HepG2 (cell line): ENCODE measurements around the gene ERMAP. TPM values are rescaled to one million over a fixed set of nuclear protein-coding genes. Genes with fewer than 3 reads are reported as not detected.

Experiments used
- CEBPB ChIP-seq: IDR thresholded peaks from 2 replicates; pipeline ENCODE4 v1.6.1; 2011; ENCODE audit warnings: low read depth, low read length, improper control_type of control experiment, borderline replicate concordance
- FOXA1 ChIP-seq, 2 experiments: fragments of 450-650 bp in 1 of 2; sonication (generic) in 1 of 2; formaldehyde crosslinking in 1 of 2; IDR thresholded peaks; 2 replicates each; pipeline versions ENCODE4 v1.4.0 to v1.6.1; 2016 to 2020; ENCODE audit warnings: missing genetic modification reagents in 1 of 2
- HMG20B ChIP-seq: conservative IDR thresholded peaks from 2 replicates; pipeline ENCODE4 v1.6.1; 2016; ENCODE audit warnings: missing genetic modification reagents, missing compliant biosample characterization
- JDP2 ChIP-seq: sonication (generic); formaldehyde crosslinking; IDR thresholded peaks from 2 replicates; pipeline ENCODE4 v1.8.1; 2022; ENCODE audit warnings: missing genetic modification reagents, borderline replicate concordance
- KLF9 ChIP-seq: IDR thresholded peaks from 2 replicates; pipeline ENCODE4 v1.6.1; 2016; ENCODE audit warnings: low read depth
- NR2C2 ChIP-seq: sonication (generic); formaldehyde crosslinking; IDR thresholded peaks from 2 replicates; pipeline ENCODE4 v1.4.0; 2020; ENCODE audit warnings: missing genetic modification reagents, mild to moderate bottlenecking, moderate library complexity, borderline replicate concordance
- ZNF263 ChIP-seq: sonication (generic); formaldehyde crosslinking; IDR thresholded peaks from 2 replicates; pipeline ENCODE4 v1.4.0; 2020; ENCODE audit warnings: missing genetic modification reagents
- ZNF773 ChIP-seq: sonication (generic); formaldehyde crosslinking; IDR thresholded peaks from 2 replicates; pipeline ENCODE4 v1.4.0; 2020; ENCODE audit warnings: missing genetic modification reagents, borderline replicate concordance
- polyA plus RNA-seq, 8 experiments: library from polyadenylated mRNA; depleted of rRNA in 3 of 8; stranded (reverse) in 7 of 8; unstranded in 1 of 8; fragments of >200 nt; fragmentation: Illumina TruSeq in 4 of 8; extraction: Trizol in 4 of 8; gene quantifications; 2 replicates each; pipeline versions ENCODE4 v1.2.1 to v1.2.3, GENCODE V29; 2011 to 2016; ENCODE audit warnings: low read depth in 4 of 8, missing spikeins in 1 of 8, mixed read lengths in 1 of 8; ENCODE audit not compliant: insufficient read depth in 1 of 8
- total RNA-seq, 5 experiments: library from RNA; depleted of rRNA; stranded (reverse); fragments of >200 nt; fragmentation: Illumina TruSeq; extraction: Trizol; gene quantifications; 2 replicates each; pipeline ENCODE4 v1.2.3, GENCODE V29; 2016; ENCODE audit warnings: low read depth in 1 of 5
- TF ChIP-seq, protein P1 (sequence below): sonication (generic); formaldehyde crosslinking; IDR thresholded peaks from 2 replicates; pipeline ENCODE4 v1.4.0; 2020; ENCODE audit warnings: low read depth, missing genetic modification reagents
- TF ChIP-seq, protein P2 (sequence below): IDR thresholded peaks from 2 replicates; pipeline ENCODE4 v1.6.1; 2018; ENCODE audit warnings: missing genetic modification reagents
- TF ChIP-seq, protein P3 (sequence below): sonication (generic); formaldehyde crosslinking; IDR thresholded peaks from 2 replicates; pipeline ENCODE4 v1.8.1; 2023; ENCODE audit warnings: mild to moderate bottlenecking, missing genetic modification reagents
- TF ChIP-seq, protein P4 (sequence below): IDR thresholded peaks from 2 replicates; pipeline ENCODE4 v1.4.0; 2020; ENCODE audit warnings: mild to moderate bottlenecking, missing genetic modification reagents
- TF ChIP-seq, protein P5 (sequence below): sonication (generic); formaldehyde crosslinking; conservative IDR thresholded peaks from 2 replicates; pipeline ENCODE4 v1.5.0; 2020; ENCODE audit warnings: missing genetic modification reagents
- TF ChIP-seq, protein P6 (sequence below): sonication (generic); formaldehyde crosslinking; IDR thresholded peaks from 2 replicates; pipeline ENCODE4 v1.4.0; 2020; ENCODE audit warnings: missing genetic modification reagents

Gene ERMAP
- total and polyA plus RNA-seq, 2 of the 13 experiments (the other 11 are each of a cell fraction or from before 2014, with no cell fraction given), result 2.2 to 4.4 TPM

DNA sequence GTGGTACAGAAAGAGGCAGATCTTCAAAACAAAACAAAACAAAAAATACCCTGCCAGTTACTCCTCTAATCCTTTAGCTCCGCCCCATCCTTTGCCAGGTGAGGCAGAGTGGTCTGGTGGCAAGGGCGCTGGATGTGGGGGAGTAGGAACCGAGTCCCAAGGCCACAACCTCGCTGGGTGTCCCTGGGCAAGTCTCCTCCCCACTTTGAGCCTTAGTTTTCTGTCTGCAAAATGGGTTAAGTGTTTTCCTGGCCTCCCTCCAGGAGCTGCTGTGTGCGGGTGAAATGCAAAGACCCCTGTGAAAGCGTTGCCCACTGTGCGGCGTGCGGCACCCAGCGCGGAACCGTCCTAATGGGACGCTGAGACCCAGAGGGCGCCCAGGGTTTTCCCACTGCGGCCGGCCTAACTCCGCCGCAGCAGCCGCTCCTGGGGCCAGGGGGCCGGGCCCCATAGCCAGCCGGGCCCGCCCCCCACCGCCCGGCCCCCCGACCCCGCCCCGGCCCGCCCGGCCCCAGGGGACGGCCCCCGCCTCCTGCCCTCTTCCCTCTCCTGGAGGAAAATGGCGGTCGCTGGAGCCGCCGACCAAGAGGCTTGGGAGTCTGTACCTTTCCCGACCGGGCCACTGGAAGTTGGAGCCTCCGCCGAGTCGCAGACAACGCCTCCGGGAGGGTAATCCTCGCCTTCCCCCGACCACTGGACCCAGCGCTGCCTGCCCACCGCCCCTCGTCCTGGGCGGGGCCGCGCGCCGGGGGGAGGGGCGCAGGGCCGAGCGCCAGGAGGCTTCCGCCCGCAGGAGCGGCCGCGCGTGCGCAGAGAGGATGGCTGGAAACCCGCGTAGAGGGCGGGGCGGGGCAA, at the start of gene ERMAP, which contains the start of gene SVBP (continued):
- TF ChIP-seq, protein P1, sequence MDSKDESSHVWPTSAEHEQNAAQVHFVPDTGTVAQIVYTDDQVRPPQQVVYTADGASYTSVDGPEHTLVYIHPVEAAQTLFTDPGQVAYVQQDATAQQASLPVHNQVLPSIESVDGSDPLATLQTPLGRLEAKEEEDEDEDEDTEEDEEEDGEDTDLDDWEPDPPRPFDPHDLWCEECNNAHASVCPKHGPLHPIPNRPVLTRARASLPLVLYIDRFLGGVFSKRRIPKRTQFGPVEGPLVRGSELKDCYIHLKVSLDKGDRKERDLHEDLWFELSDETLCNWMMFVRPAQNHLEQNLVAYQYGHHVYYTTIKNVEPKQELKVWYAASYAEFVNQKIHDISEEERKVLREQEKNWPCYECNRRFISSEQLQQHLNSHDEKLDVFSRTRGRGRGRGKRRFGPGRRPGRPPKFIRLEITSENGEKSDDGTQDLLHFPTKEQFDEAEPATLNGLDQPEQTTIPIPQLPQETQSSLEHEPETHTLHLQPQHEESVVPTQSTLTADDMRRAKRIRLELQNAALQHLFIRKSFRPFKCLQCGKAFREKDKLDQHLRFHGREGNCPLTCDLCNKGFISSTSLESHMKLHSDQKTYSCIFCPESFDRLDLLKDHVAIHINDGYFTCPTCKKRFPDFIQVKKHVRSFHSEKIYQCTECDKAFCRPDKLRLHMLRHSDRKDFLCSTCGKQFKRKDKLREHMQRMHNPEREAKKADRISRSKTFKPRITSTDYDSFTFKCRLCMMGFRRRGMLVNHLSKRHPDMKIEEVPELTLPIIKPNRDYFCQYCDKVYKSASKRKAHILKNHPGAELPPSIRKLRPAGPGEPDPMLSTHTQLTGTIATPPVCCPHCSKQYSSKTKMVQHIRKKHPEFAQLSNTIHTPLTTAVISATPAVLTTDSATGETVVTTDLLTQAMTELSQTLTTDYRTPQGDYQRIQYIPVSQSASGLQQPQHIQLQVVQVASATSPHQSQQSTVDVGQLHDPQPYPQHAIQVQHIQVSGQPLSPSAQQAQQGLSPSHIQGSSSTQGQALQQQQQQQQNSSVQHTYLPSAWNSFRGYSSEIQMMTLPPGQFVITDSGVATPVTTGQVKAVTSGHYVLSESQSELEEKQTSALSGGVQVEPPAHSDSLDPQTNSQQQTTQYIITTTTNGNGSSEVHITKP (CRISPR knock-in tag), result peak; percentile 37; the same call in 1 of the 2 replicates
- no peak for TF ChIP-seq JDP2 (CRISPR knock-in tag)
- no peak for TF ChIP-seq CEBPB
- TF ChIP-seq ZNF773 (CRISPR knock-in tag), result no peak
- no peak for TF ChIP-seq NR2C2 (CRISPR knock-in tag)
- TF ChIP-seq FOXA1 (IDR thresholded peaks at IDR 0.05), result no peak
- no peak for TF ChIP-seq FOXA1 (CRISPR knock-in tag; IDR thresholded peaks at IDR 0.05)
- no peak for TF ChIP-seq ZNF263 (CRISPR knock-in tag)
- TF ChIP-seq, protein P2, sequence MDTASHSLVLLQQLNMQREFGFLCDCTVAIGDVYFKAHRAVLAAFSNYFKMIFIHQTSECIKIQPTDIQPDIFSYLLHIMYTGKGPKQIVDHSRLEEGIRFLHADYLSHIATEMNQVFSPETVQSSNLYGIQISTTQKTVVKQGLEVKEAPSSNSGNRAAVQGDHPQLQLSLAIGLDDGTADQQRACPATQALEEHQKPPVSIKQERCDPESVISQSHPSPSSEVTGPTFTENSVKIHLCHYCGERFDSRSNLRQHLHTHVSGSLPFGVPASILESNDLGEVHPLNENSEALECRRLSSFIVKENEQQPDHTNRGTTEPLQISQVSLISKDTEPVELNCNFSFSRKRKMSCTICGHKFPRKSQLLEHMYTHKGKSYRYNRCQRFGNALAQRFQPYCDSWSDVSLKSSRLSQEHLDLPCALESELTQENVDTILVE (CRISPR knock-in tag), result peak; percentile 14; the same call in 1 of the 2 replicates
- TF ChIP-seq, protein P3, sequence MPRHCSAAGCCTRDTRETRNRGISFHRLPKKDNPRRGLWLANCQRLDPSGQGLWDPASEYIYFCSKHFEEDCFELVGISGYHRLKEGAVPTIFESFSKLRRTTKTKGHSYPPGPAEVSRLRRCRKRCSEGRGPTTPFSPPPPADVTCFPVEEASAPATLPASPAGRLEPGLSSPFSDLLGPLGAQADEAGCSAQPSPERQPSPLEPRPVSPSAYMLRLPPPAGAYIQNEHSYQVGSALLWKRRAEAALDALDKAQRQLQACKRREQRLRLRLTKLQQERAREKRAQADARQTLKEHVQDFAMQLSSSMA (CRISPR knock-in tag), result no peak
- TF ChIP-seq KLF9, result no peak
- TF ChIP-seq, protein P4, sequence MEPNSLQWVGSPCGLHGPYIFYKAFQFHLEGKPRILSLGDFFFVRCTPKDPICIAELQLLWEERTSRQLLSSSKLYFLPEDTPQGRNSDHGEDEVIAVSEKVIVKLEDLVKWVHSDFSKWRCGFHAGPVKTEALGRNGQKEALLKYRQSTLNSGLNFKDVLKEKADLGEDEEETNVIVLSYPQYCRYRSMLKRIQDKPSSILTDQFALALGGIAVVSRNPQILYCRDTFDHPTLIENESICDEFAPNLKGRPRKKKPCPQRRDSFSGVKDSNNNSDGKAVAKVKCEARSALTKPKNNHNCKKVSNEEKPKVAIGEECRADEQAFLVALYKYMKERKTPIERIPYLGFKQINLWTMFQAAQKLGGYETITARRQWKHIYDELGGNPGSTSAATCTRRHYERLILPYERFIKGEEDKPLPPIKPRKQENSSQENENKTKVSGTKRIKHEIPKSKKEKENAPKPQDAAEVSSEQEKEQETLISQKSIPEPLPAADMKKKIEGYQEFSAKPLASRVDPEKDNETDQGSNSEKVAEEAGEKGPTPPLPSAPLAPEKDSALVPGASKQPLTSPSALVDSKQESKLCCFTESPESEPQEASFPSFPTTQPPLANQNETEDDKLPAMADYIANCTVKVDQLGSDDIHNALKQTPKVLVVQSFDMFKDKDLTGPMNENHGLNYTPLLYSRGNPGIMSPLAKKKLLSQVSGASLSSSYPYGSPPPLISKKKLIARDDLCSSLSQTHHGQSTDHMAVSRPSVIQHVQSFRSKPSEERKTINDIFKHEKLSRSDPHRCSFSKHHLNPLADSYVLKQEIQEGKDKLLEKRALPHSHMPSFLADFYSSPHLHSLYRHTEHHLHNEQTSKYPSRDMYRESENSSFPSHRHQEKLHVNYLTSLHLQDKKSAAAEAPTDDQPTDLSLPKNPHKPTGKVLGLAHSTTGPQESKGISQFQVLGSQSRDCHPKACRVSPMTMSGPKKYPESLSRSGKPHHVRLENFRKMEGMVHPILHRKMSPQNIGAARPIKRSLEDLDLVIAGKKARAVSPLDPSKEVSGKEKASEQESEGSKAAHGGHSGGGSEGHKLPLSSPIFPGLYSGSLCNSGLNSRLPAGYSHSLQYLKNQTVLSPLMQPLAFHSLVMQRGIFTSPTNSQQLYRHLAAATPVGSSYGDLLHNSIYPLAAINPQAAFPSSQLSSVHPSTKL (CRISPR knock-in tag), result 0 out of 2 replicates have a peak, but pooled peaks have one; percentile 3
- TF ChIP-seq HMG20B (CRISPR knock-in tag), result no peak
- TF ChIP-seq, protein P5, sequence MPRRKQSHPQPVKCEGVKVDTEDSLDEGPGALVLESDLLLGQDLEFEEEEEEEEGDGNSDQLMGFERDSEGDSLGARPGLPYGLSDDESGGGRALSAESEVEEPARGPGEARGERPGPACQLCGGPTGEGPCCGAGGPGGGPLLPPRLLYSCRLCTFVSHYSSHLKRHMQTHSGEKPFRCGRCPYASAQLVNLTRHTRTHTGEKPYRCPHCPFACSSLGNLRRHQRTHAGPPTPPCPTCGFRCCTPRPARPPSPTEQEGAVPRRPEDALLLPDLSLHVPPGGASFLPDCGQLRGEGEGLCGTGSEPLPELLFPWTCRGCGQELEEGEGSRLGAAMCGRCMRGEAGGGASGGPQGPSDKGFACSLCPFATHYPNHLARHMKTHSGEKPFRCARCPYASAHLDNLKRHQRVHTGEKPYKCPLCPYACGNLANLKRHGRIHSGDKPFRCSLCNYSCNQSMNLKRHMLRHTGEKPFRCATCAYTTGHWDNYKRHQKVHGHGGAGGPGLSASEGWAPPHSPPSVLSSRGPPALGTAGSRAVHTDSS (CRISPR knock-in tag), result no peak
- TF ChIP-seq, protein P6, sequence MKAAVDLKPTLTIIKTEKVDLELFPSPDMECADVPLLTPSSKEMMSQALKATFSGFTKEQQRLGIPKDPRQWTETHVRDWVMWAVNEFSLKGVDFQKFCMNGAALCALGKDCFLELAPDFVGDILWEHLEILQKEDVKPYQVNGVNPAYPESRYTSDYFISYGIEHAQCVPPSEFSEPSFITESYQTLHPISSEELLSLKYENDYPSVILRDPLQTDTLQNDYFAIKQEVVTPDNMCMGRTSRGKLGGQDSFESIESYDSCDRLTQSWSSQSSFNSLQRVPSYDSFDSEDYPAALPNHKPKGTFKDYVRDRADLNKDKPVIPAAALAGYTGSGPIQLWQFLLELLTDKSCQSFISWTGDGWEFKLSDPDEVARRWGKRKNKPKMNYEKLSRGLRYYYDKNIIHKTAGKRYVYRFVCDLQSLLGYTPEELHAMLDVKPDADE, result no peak
